ENCODE results near the gene KLF12.

Gene KLF12

GRCh38 chr13:74134221-74134776 is at the start of gene KLF12:
TSS of gene KLF12 (minus strand) at chr13:74134404.
- H3K4me3 ChIP-seq (ENCODE audit: low read length), result peak within 1 kb of the TSS; percentile 91
- TF ChIP-seq ZNF274 (IDR thresholded peaks at IDR 0.05; ENCODE audit: low read depth, low read length), result no peak

GRCh38 chr13:74182491-74182890 is 48.3 kb upstream of the KLF12 start:
- TF ChIP-seq ZNF274 (IDR thresholded peaks at IDR 0.05; ENCODE audit: low read depth, low read length), result no peak
- no peak overlapping the region for H3K4me3 ChIP-seq (ENCODE audit: low read length)

GRCh38 chr13:74174810-74175209 is 40.6 kb upstream of the KLF12 start:
- TF ChIP-seq ZNF274 (IDR thresholded peaks at IDR 0.05; ENCODE audit: low read depth, low read length), result no peak
- no peak overlapping the region for H3K4me3 ChIP-seq (ENCODE audit: low read length)

DNA sequence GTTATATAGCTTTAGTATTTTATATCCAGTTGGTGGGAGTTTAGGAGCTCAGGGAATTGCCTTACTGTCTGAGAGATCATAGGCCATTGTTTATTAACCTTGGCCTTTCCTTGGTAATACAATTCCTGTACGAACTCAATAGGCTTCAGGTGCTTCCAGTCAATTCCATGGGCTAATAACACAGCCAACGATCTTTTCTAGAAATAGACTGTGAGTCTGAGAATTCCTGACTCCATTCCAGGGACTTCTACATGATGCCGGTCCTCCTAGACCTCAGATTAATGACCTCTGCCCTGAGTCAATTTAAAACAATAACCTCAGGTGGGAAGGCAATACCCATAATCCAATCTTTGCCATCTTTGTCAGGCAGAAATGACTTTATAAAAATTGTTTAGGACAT is 39.6 kb upstream of the KLF12 start:
- no peak overlapping the region for H3K4me3 ChIP-seq (ENCODE audit: low read length)
- no peak for TF ChIP-seq ZNF274 (IDR thresholded peaks at IDR 0.05; ENCODE audit: low read depth, low read length)

- TF ChIP-seq ZNF274 (IDR thresholded peaks at IDR 0.05; ENCODE audit: low read depth, low read length), result no peak
- no peak overlapping the region for H3K4me3 ChIP-seq (ENCODE audit: low read length)
Observed at GRCh38 chr13:74171641-74172040, 37.4 kb upstream of the KLF12 start.

GRCh38 chr13:74169676-74170075 is 35.5 kb upstream of the KLF12 start:
- no peak overlapping the region for H3K4me3 ChIP-seq (ENCODE audit: low read length)
- no peak for TF ChIP-seq ZNF274 (IDR thresholded peaks at IDR 0.05; ENCODE audit: low read depth, low read length)

DNA sequence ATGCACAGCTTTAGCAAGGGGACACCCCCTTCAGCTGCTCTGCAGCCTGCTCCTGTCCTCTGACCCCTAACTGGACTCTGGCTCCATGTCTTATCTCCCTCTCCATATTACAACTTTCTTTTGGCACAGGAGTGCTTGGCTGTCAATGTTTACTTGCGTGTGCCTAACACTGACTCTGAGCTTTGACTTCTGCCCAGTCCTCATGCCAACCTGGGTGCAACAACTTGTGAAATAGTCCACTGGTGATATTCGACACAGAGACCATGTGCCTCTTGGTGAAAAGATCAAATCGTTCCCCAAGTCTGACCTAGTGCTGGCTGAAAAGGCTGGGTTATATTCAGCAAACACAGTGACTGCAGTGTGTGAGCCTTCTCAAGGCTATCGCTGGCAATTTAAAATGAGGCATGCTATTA is 34.1 kb upstream of the KLF12 start:
- H3K4me3 ChIP-seq (ENCODE audit: low read length), result no peak overlapping the region
- no peak for TF ChIP-seq ZNF274 (IDR thresholded peaks at IDR 0.05; ENCODE audit: low read depth, low read length)

- H3K4me3 ChIP-seq (ENCODE audit: low read length), result no peak overlapping the region
- TF ChIP-seq ZNF274 (IDR thresholded peaks at IDR 0.05; ENCODE audit: low read depth, low read length), result no peak
Observed at GRCh38 chr13:74166261-74167004, 32.2 kb upstream of the KLF12 start.

GRCh38 chr13:74162782-74163181 is 28.6 kb upstream of the KLF12 start:
- TF ChIP-seq ZNF274 (IDR thresholded peaks at IDR 0.05; ENCODE audit: low read depth, low read length), result no peak

DNA sequence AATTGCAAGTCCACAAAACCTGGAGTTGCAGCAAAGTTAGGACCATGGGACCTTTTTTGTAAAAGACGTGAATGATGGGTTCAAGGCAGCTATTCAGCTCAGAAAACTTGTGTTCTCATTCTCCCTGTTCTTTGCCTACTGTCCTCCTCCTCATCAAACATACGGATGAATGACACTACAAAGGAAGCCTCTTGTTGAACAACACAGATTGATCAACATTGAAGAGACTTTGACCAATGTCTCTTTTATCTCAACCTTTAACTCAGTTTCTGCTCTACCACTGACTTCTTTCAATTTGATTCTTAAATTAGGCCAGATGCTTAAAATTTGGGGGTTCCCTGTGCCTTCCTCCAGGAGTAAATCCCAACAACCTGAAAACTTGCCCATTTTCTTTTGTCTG is 27.9 kb upstream of the KLF12 start:
- H3K4me3 ChIP-seq (ENCODE audit: low read length), result no peak overlapping the region
- no peak for TF ChIP-seq ZNF274 (IDR thresholded peaks at IDR 0.05; ENCODE audit: low read depth, low read length)

More at GRCh38 chr13:74162782-74163181, 28.6 kb upstream of the KLF12 start:
- H3K4me3 ChIP-seq (ENCODE audit: low read length), result no peak overlapping the region

GRCh38 chr13:74158571-74159352 is 24.6 kb upstream of the KLF12 start:
- no peak overlapping the region for H3K4me3 ChIP-seq (ENCODE audit: low read length)
- TF ChIP-seq ZNF274 (IDR thresholded peaks at IDR 0.05; ENCODE audit: low read depth, low read length), result no peak

- no peak for TF ChIP-seq ZNF274 (IDR thresholded peaks at IDR 0.05; ENCODE audit: low read depth, low read length)
- H3K4me3 ChIP-seq (ENCODE audit: low read length), result no peak overlapping the region
Observed at GRCh38 chr13:74158028-74158427, 23.8 kb upstream of the KLF12 start.

DNA sequence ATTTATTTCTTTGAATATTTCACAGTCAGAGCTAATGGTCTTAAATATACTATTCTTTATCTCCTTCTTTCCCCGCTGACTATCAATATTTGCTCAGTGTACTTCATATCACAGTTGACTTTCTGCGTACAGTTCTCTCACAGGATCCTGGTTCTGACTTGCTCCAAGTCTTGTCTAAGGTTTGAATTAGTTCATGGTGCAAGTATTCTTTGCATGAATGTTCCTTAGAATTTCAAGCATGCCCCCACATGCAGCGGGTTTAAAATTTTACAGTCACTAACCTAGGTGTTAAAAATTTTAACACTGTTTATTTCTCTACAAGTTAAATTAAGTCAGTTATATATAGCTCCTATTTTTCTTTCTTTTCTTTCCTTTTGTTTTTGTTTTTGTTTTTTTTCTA is 20.8 kb upstream of the KLF12 start:
- no peak overlapping the region for H3K4me3 ChIP-seq (ENCODE audit: low read length)
- TF ChIP-seq ZNF274 (IDR thresholded peaks at IDR 0.05; ENCODE audit: low read depth, low read length), result no peak

GRCh38 chr13:74153316-74153715 is 19.1 kb upstream of the KLF12 start:
- TF ChIP-seq ZNF274 (IDR thresholded peaks at IDR 0.05; ENCODE audit: low read depth, low read length), result no peak
- H3K4me3 ChIP-seq (ENCODE audit: low read length), result no peak overlapping the region

DNA sequence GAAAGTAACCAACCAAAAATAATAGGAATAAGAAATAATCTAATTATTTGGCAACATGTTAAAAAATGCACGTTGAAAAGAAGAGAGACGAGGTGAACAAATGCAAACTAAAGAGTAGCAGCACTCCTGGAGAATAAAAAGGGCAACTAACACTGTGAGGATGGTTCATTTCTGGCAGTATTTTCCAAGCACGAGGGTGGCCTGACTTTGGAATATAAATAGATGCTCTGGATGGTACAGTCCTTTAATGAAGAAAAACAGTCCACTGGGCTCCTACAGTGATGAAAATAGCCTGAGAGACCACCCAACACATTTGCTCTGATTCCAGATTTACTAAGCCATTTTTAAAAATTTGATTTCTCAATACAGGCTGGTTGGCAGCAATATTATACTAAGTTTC is 17.7 kb upstream of the KLF12 start:
- TF ChIP-seq ZNF274 (IDR thresholded peaks at IDR 0.05; ENCODE audit: low read depth, low read length), result no peak
- no peak overlapping the region for H3K4me3 ChIP-seq (ENCODE audit: low read length)
